ENCODE data around the gene FAIM2.

- TF ChIP-seq, protein P1, sequence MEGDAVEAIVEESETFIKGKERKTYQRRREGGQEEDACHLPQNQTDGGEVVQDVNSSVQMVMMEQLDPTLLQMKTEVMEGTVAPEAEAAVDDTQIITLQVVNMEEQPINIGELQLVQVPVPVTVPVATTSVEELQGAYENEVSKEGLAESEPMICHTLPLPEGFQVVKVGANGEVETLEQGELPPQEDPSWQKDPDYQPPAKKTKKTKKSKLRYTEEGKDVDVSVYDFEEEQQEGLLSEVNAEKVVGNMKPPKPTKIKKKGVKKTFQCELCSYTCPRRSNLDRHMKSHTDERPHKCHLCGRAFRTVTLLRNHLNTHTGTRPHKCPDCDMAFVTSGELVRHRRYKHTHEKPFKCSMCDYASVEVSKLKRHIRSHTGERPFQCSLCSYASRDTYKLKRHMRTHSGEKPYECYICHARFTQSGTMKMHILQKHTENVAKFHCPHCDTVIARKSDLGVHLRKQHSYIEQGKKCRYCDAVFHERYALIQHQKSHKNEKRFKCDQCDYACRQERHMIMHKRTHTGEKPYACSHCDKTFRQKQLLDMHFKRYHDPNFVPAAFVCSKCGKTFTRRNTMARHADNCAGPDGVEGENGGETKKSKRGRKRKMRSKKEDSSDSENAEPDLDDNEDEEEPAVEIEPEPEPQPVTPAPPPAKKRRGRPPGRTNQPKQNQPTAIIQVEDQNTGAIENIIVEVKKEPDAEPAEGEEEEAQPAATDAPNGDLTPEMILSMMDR (conservative IDR thresholded peaks at IDR 0.05): no peak
- TF ChIP-seq ZFX (IDR thresholded peaks at IDR 0.05): no peak
Measured at GRCh38 chr12:49909356-49909755, 5.7 kb upstream of the FAIM2 start.

Measured in C4-2B (cell line).